Posterior vena cava (tissue), 2 donors: ENCODE measurements around the gene UTP4. TPM values are rescaled to one million over a fixed set of nuclear protein-coding genes. Genes with fewer than 3 reads are reported as not detected.

Experiments used
- DNase-seq: peaks from one replicate; pipeline ENCODE4 v3.0.0-alpha.2; 2020; ENCODE audit warnings: low spot score
- intact Hi-C, 2 donors: fragments of 100-400 bp; cut with DNase I; formaldehyde crosslinking; loops; one replicate each; pipeline versions ENCODE4 v1.14.1 to v1.14.2; 2022 to 2023
- total RNA-seq, 2 donors: library from RNA; stranded (reverse); fragmentation: NEBNext Ultra II Directional; extraction: Animal tissue kit (Norgen Biotek cat#: 25700); gene quantifications; one replicate each; pipeline ENCODE4 v1.2.1, GENCODE V29; 2021
- donor health status: DM: yes; HTN: yes; CAD: no.
- donor health status: DM: yes; HTN: yes; CAD: no.

UTP4 gene
- total RNA-seq, 2 donors from 2014 or later = 32.8 to 36.9 TPM

- intact Hi-C loops = no loop called here
- DNase-seq = no peak
Observed at GRCh38 chr16:69108905-69109252, 23.6 kb upstream of the UTP4 start.

GRCh38 chr16:69109486-69110270 is 22.8 kb upstream of the UTP4 start:
- peak; percentile 69 for DNase-seq
- intact Hi-C loops = loop anchor here (5.0 to 10.0 kb wide), 3 partner anchors 205 to 257 kb away; no protein-coding TSS in a partner anchor

GRCh38 chr16:69110406-69110805 is 22.0 kb upstream of the UTP4 start:
- intact Hi-C loops = loop anchor here (5.0 to 10.0 kb wide), 3 partner anchors 206 to 258 kb away; no protein-coding TSS in a partner anchor
- DNase-seq = peak; percentile 23

GRCh38 chr16:69111216-69111875 is 21.1 kb upstream of the UTP4 start:
- intact Hi-C loops = loop anchor here (5.0 to 10.0 kb wide), 3 partner anchors 207 to 259 kb away; no protein-coding TSS in a partner anchor
- peak; percentile 62 for DNase-seq

GRCh38 chr16:69111876-69112230 is 20.6 kb upstream of the UTP4 start:
- intact Hi-C loops = loop anchor here (5.0 to 10.0 kb wide), 3 partner anchors 207 to 260 kb away; no protein-coding TSS in a partner anchor
- DNase-seq = peak; percentile 61

- intact Hi-C loops = loop anchor here (5.0 to 10.0 kb wide), 3 partner anchors 208 to 260 kb away; no protein-coding TSS in a partner anchor
Observed at GRCh38 chr16:69112285-69113129, 19.9 kb upstream of the UTP4 start.

GRCh38 chr16:69113216-69113615 is 19.2 kb upstream of the UTP4 start:
- peak; percentile 37 for DNase-seq
- intact Hi-C loops = loop anchor here (5.0 to 10.0 kb wide), 3 partner anchors 208 to 261 kb away; no protein-coding TSS in a partner anchor

More at GRCh38 chr16:69112285-69113129, 19.9 kb upstream of the UTP4 start:
- DNase-seq = peak; percentile 86

- DNase-seq = peak; percentile 54
Observed at GRCh38 chr16:69114346-69114975, 18.0 kb upstream of the UTP4 start.

GRCh38 chr16:69114976-69115355 is 17.5 kb upstream of the UTP4 start:
- peak; percentile 62 for DNase-seq
- intact Hi-C loops = loop anchor here (5.0 to 10.0 kb wide), 3 partner anchors 210 to 263 kb away; no protein-coding TSS in a partner anchor

More at GRCh38 chr16:69114346-69114975, 18.0 kb upstream of the UTP4 start:
- intact Hi-C loops = loop anchor here (5.0 to 10.0 kb wide), 3 partner anchors 210 to 262 kb away; no protein-coding TSS in a partner anchor

- intact Hi-C loops = loop anchor here (10.0 kb wide), 2 partner anchors 211 to 261 kb away; no protein-coding TSS in a partner anchor
- DNase-seq = peak; percentile 25
Observed at GRCh38 chr16:69115361-69115760, 17.1 kb upstream of the UTP4 start.

GRCh38 chr16:69115837-69116236 is 16.6 kb upstream of the UTP4 start:
- intact Hi-C loops = loop anchor here (10.0 kb wide), 2 partner anchors 211 to 261 kb away; no protein-coding TSS in a partner anchor

GRCh38 chr16:69116256-69116875 is 16.1 kb upstream of the UTP4 start:
- DNase-seq = peak; percentile 9
- intact Hi-C loops = loop anchor here (10.0 kb wide), 2 partner anchors 212 to 262 kb away; no protein-coding TSS in a partner anchor

More at GRCh38 chr16:69115837-69116236, 16.6 kb upstream of the UTP4 start:
- peak; percentile 6 for DNase-seq

GRCh38 chr16:69116906-69117305 is 15.5 kb upstream of the UTP4 start:
- intact Hi-C loops = loop anchor here (10.0 kb wide), 2 partner anchors 212 to 262 kb away; no protein-coding TSS in a partner anchor
- DNase-seq = peak; percentile 17

- intact Hi-C loops = loop anchor here (10.0 kb wide), 2 partner anchors 214 to 264 kb away; no protein-coding TSS in a partner anchor
- DNase-seq = peak; percentile 5
Observed at GRCh38 chr16:69118468-69118867, 14.0 kb upstream of the UTP4 start.

GRCh38 chr16:69118994-69119393 is 13.5 kb upstream of the UTP4 start:
- DNase-seq = peak; percentile 35
- intact Hi-C loops = loop anchor here (10.0 kb wide), 2 partner anchors 214 to 264 kb away; no protein-coding TSS in a partner anchor

- peak; percentile 66 for DNase-seq
- intact Hi-C loops = loop anchor here (10.0 kb wide), 2 partner anchors 215 to 265 kb away; no protein-coding TSS in a partner anchor
Observed at GRCh38 chr16:69119536-69119935, 12.9 kb upstream of the UTP4 start.

GRCh38 chr16:69120096-69120664 is 12.3 kb upstream of the UTP4 start:
- DNase-seq = peak; percentile 56
- intact Hi-C loops = loop anchor here in 1 of 2 donors (10.0 kb wide), 1 partner anchor 595 kb away; no protein-coding TSS in a partner anchor
